NCI-H2107 treated with DMSO at 0.1 percent for 48 hours (cell line): ENCODE data around the gene CCDC8.
"Not testable (repeated sequence)": the region's sequence is repeated elsewhere in the genome, so short reads cannot be mapped to it uniquely, and the experiment has no call there.

ENCODE experiments used
- DNase-seq: peaks from one replicate; lab custom pipeline; 2025; ENCODE audit not compliant: unreplicated experiment; lab: John Stamatoyannopoulos, UW

Gene CCDC8

DNA sequence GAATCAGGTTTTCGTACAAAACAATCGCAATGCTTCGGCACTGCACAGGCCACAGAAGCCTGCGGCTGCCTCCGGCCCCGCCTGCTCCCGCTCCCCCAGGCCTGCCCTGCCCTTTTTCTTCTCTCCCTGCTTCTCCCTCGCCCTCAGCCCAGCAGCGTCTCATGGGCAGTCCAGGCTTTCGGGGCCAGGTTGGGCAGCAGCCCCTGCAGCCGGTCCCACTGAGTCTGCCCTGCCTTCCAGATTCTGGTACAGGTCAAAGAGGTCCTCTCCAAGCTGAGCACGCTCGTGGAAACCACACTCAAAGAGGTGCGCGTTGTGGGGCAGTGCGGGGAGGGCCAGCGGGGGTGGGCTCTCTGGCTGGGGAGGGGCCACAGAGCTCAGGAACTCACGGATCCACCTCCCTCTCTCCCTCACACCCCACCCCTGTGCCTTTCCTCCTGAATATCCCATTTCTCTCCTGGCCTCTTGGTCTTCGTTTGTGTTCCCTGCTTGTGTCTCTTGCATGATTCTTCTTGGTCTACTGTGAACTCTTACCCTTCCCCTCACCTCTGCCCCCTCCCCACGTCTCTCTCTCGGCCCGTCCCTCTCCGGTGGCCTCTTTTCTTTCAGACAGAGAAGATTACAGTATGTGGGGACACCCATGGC lies 30.1 kb downstream of the CCDC8 start:
- no peak for DNase-seq

- no peak for DNase-seq
Observed at GRCh38 chr19:46381756-46382345, 31.5 kb downstream of the CCDC8 start.

GRCh38 chr19:46381346-46381745 lies 32.0 kb downstream of the CCDC8 start:
- no peak for DNase-seq

DNA sequence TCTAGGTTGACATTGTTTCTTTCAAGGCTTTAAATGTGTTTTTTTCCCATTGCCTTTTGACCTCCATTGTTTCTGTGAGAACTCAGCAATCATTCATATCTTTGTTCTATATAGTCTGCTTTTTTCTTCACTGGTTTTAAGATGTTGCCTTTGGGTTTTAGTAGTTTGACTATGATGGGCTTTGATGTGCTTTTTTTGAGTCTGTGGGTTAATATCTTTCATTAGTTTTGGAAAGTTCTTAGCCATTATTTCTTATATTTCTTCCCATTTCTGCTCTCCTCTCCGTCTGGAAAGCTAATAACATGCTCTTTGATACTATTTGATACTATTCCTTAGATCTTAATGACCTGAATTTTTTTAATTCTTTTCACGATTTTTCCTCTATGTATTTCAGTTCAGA lies 32.7 kb downstream of the CCDC8 start:
- DNase-seq = no peak

DNA sequence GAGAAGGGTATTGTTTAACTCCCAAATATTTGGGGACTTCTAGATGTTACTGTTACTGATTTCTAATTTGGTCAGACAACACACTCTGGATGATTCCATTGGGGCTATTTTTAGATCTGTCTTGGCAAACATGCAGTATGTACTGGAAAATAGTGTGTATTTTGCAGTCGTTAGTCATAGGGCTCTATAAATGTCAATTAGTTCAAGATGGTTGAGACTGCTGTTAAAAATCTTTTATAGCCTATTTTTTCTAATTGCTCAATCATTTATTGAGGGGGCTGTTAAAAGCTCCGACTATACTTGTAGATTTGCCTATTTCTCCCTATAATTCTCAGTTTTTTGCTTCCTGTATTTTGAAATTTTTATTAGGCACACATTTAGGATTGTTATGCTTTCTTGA lies 35.1 kb downstream of the CCDC8 start:
- no peak for DNase-seq

GRCh38 chr19:46376241-46377153 lies 36.9 kb downstream of the CCDC8 start:
- DNase-seq = no peak

DNA sequence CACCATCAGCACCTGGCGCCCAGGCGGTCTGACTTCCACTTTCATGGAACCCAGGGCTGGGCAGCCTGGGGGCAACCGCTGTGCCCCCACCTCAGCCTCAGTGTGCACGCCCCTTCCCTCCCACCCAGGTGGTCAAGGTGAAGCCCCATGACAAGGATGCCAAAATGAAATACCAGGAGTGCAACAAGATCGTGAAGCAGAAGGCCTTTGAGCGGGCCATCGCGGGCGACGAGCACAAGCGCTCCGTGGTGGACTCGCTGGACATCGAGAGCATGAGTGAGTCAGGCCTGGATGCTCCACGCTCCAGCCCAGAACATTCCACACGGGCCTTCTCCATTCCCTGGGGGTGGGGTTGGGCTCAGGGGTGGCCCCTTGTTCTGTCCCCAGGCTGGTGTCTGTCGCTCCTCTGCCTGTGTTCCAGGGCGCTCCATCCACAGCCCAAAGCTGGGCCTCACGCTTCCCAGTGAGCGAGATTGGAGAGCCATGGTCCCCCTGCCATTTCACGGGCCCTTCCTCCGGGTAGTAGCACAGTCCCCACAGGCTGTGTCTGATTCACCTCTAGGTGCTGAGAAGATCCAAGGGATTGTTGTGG lies 37.8 kb downstream of the CCDC8 start:
- DNase-seq = not testable (repeated sequence)

DNA sequence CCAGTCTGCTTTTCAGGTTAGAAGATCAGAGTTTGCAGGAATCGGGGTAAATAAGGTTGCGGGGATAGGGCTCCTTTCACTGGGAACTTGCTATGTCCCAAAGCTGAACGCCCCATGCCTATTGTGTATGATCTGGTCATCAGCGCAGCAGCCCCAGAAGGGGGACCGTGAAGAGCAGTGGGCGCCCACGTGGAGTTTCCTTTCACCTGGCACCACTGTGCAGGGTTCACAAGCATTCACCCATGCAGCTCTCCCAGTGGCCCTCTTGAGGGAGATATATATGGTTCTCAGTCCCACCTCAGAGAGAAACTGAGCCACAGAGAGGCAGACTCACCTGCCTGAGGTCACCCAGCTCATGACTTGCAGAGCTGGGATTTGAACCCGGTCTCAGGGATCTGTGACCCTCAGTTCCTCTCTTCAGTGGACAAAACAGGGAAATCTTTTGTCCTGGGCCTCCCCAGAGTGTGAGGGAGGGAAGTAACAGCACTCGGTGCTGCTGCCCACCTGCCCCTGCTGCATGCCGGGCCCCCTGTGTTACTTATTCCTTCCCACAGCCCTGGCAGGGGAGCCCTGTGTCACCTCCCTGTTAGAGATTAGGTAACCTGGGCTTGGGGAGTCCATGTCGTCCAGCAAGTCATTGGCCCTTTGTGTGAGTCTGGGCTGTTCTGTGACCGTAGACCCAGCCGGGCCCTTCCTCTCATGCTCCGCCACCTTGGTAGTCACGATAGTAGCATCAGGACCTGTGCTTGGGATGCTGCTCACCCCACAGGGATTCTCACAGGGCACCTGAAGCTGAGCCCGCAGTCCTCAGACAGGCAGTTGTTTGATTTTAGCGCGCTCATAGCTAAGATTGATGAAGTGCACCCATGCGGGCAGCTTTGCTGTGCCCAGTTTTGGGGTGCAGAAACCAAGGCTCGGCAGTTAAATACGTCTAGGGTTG lies 38.6 kb downstream of the CCDC8 start:
- DNase-seq = no peak

GRCh38 chr19:46373491-46374359 lies 39.6 kb downstream of the CCDC8 start:
- peak; percentile 89 for DNase-seq

DNA sequence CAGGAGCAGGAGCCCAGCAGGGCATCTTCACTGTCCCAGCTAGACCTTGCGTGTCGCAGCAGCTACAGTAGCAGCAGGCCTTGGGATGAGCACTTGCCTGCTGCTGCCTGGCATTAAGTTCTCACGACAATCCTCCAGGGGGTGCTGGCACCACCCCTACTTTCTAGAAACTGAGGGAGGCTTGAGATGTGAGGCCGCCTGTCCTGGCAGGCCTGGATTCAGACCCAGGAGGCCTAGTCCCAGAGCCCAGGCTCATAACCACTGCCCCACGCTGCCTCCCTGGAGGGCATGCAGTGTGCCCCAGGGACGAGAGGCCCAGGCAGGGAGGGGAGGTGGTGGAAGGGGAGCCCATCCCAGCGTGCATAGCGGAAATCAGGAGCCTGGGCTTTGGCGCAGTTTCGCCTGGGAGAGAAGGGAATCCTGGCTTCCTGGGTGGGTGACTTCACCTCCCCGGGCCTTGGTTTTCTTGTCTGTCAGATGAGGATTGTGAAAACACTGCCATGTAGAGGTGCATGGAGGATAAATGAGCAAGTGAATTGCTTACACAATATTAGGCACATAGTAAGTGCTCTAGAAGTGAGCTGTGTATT lies 40.4 kb downstream of the CCDC8 start:
- no peak for DNase-seq

- DNase-seq = no peak
Observed at GRCh38 chr19:46371371-46371901, 41.9 kb downstream of the CCDC8 start.

DNA sequence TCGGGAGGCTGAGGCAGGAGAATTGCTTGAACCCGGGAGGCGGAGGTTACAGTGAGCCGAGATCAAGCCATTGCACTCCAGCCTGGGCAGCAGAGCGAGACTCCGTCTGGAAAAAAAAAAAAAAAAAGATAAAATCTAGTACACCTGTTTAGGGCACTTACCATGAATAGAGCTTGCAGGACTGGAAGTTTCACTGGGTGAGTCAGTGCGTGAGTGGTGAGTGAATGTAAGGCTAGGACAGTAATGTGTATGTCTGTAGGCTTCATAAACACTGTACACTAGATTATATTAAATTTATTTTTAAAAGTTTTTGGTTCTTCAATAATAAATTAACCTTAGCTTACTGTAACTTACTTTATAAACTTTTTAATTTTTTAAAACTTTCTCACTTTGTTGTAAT lies 43.5 kb downstream of the CCDC8 start:
- DNase-seq = no peak

GRCh38 chr19:46368116-46368515 lies 45.2 kb downstream of the CCDC8 start:
- DNase-seq = no peak

DNA sequence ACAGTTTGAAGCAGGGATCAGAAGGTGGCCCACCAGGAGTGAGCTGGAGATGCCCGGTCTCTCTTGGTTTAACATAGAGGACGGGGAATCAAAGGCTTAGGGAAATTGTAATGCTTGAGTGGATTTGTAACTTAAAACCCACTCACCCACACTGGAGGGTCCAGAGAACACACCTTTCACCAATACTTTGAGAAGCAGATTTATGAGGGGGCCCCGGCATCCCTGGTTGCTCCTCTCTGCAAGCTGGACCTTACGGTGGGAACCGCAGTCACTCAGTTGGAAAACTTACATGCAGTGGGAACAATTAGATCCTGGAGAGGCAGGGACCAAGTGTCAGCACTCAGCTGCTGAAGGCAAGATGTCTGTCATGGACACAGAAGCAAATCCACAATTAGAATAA lies 45.9 kb downstream of the CCDC8 start:
- no peak for DNase-seq

DNA sequence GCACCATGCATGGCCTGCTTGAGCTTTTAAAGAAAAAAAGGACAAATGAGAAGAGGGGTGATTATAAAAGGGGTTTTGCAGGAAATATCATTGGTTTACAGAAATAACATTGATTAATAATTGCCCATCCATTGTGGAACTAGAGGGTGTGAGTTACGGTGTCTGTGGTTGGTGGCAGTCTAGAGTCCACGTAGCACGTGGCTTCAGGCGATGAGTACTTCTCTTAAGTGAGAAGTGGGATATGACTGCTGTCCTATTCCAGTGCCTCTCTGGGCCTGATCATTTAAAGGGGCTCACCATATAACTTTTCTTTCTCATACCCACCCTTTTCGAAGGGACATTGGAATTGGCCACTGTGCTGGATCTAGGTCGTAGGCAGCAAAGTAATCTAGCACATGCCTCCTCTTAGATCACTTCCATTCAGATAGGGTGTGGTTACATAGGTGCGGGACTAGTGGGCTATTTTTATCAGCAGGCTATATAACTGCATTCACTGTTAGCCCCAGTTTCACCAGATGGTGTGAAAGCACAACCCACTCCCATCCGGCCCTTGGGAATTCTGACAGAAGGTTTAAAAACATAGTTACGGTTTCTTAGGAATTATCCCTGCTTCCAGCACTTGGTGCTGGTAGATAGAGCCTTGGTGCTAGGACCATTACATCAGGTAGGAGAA lies 46.6 kb downstream of the CCDC8 start:
- no peak for DNase-seq

- no peak for DNase-seq
Observed at GRCh38 chr19:46365561-46365960, 47.8 kb downstream of the CCDC8 start.

- no peak for DNase-seq
Observed at GRCh38 chr19:46364359-46364758, 49.0 kb downstream of the CCDC8 start.

GRCh38 chr19:46361915-46362314 lies 51.4 kb downstream of the CCDC8 start:
- no peak for DNase-seq
